K562 (cell line): ENCODE data around the gene TAF1D. TPM values are rescaled to one million over a fixed set of nuclear protein-coding genes. Genes with fewer than 3 reads are reported as not detected.

Experiments used
- ARNT ChIP-seq, 2 experiments: fragments of 450-650 bp; IDR thresholded peaks; 2 replicates each; pipeline ENCODE4 v1.6.1; 2016; ENCODE audit warnings: mild to moderate bottlenecking in 1 of 2
- ATF1 ChIP-seq, 2 experiments: fragments of 450-650 bp in 1 of 2; IDR thresholded peaks; 2 replicates each; pipeline ENCODE4 v1.6.1; 2016; ENCODE audit warnings: missing compliant biosample characterization in 1 of 2, missing genetic modification characterization in 1 of 2
- CBX1 ChIP-seq: sonication (generic); IDR thresholded peaks from 2 replicates; pipeline ENCODE4 v1.6.1; 2016; ENCODE audit warnings: antibody characterized with exemption, low read depth, mild to moderate bottlenecking
- EP400 ChIP-seq: fragments of 450-650 bp; IDR thresholded peaks from 2 replicates; pipeline ENCODE4 v1.6.1; 2017; ENCODE audit warnings: antibody characterized with exemption, mild to moderate bottlenecking, moderate library complexity
- FOXA3 ChIP-seq, 2 experiments: fragments of 450-650 bp in 1 of 2; sonication (generic) in 1 of 2; formaldehyde crosslinking; IDR thresholded peaks in 1 of 2; conservative IDR thresholded peaks in 1 of 2; 2 replicates each; pipeline versions ENCODE4 v1.4.0 to v1.8.0; 2020 to 2022; ENCODE audit warnings: mild to moderate bottlenecking in 2 of 2, missing genetic modification reagents in 1 of 2
- GATAD2A ChIP-seq: fragments of 450-650 bp; IDR thresholded peaks from 2 replicates; pipeline ENCODE4 v1.6.1; 2017
- GTF2A2 ChIP-seq: IDR thresholded peaks from 2 replicates; pipeline ENCODE4 v1.6.1; 2016; ENCODE audit warnings: mild to moderate bottlenecking, missing genetic modification characterization, missing compliant biosample characterization
- HDAC3 ChIP-seq: fragments of 450-650 bp; IDR thresholded peaks from 2 replicates; pipeline ENCODE4 v1.6.1; 2018; ENCODE audit warnings: borderline replicate concordance, mild to moderate bottlenecking, moderate library complexity; ENCODE audit not compliant: partially characterized antibody
- HSF4 ChIP-seq: fragments of 250-450 bp; sonication (Bioruptor Pico); IDR thresholded peaks from 2 replicates; pipeline ENCODE4 v2.1.2; 2022; ENCODE audit warnings: mild to moderate bottlenecking, moderate library complexity, borderline replicate concordance
- KDM1A ChIP-seq, 2 experiments: fragments of 450-650 bp; IDR thresholded peaks; 2 replicates each; pipeline ENCODE4 v1.6.1; 2016; ENCODE audit warnings: mild to moderate bottlenecking in 2 of 2
- KLF10 ChIP-seq: fragments of 250-450 bp; sonication (Bioruptor Pico); IDR thresholded peaks from 2 replicates; pipeline ENCODE4 v1.6.1; 2021; ENCODE audit warnings: matching md5 sums
- MEF2A ChIP-seq: IDR thresholded peaks from 2 replicates; pipeline ENCODE4 v1.6.1; 2011; ENCODE audit warnings: low read depth, mild to moderate bottlenecking, low read length, moderate library complexity; ENCODE audit not compliant: control insufficient read depth
- NBN ChIP-seq: fragments of 450-650 bp; IDR thresholded peaks from 2 replicates; pipeline ENCODE4 v1.6.1; 2016; ENCODE audit warnings: low read depth, mild to moderate bottlenecking
- NFE2 ChIP-seq: IDR thresholded peaks from 2 replicates; pipeline ENCODE4 v1.6.1; 2014; ENCODE audit warnings: antibody characterized with exemption, low read depth
- NFIX ChIP-seq: fragments of 250-450 bp; sonication (Bioruptor Pico); IDR thresholded peaks from 2 replicates; pipeline ENCODE4 v1.4.0; 2020; ENCODE audit warnings: low read depth, mild to moderate bottlenecking, moderate library complexity
- POLR2G ChIP-seq: fragments of 200-400 bp; formaldehyde crosslinking; IDR thresholded peaks from 2 replicates; pipeline ENCODE4 v1.6.1; 2017; ENCODE audit warnings: low read depth, mild to moderate bottlenecking, antibody characterized with exemption, low read length, moderate library complexity
- RFX5 ChIP-seq: IDR thresholded peaks from 2 replicates; pipeline ENCODE4 v1.6.1; 2011; ENCODE audit warnings: low read depth, mild to moderate bottlenecking, improper control_type of control experiment, low read length
- STAT6 ChIP-seq: sonication (generic); formaldehyde crosslinking; IDR thresholded peaks from 2 replicates; pipeline ENCODE4 v1.8.1; 2023; ENCODE audit warnings: mild to moderate bottlenecking, missing genetic modification reagents
- TFAM ChIP-seq: fragments of 250-450 bp; sonication (Bioruptor Pico); conservative IDR thresholded peaks from 2 replicates; pipeline ENCODE4 v1.5.0; 2021; ENCODE audit warnings: mild to moderate bottlenecking, moderate library complexity
- ZNF780A ChIP-seq: fragments of 250-450 bp; sonication (Bioruptor Pico); IDR thresholded peaks from 2 replicates; pipeline ENCODE4 v1.5.0; 2021; ENCODE audit warnings: mild to moderate bottlenecking
- polyA plus RNA-seq, 8 experiments: library from polyadenylated mRNA; depleted of rRNA in 4 of 8; stranded (reverse) in 5 of 8; unstranded in 3 of 8; fragments of >200 nt; fragmentation: Nextera tagmentation in 2 of 8; fragmentation: Illumina TruSeq in 1 of 8; extraction: Ambion mirVana in 2 of 8; extraction: Trizol in 1 of 8; gene quantifications; 2 replicates each; pipeline versions ENCODE4 v1.2.1 to v1.2.3, GENCODE V29; 2011 to 2014; ENCODE audit warnings: inconsistent platforms in 1 of 8, missing spikeins in 1 of 8
- total RNA-seq, 7 experiments: library from RNA; depleted of rRNA in 6 of 7; stranded (reverse); fragments of >200 nt in 6 of 7; fragmentation: Illumina TruSeq in 2 of 7; extraction: Trizol in 2 of 7; gene quantifications; 2 replicates each; pipeline versions ENCODE4 v1.2.1 to v1.2.3, GENCODE V29; 2011 to 2021; ENCODE audit warnings: low replicate concordance in 1 of 7
- TF ChIP-seq, protein P1 (sequence below): fragments of 250-450 bp; sonication (Bioruptor Pico); IDR thresholded peaks from 2 replicates; pipeline ENCODE4 v1.8.0; 2022; ENCODE audit warnings: inconsistent platforms
- TF ChIP-seq, protein P2 (sequence below): fragments of 450-650 bp; formaldehyde crosslinking; IDR thresholded peaks from 2 replicates; pipeline ENCODE4 v1.4.0; 2020; ENCODE audit warnings: mild to moderate bottlenecking, moderate library complexity
- TF ChIP-seq, protein P3 (sequence below): sonication (generic); formaldehyde crosslinking; IDR thresholded peaks from 2 replicates; pipeline ENCODE4 v1.8.1; 2022; ENCODE audit warnings: missing genetic modification reagents

TAF1D gene
- total and polyA plus RNA-seq, 9 of the 15 experiments (the other 6 are each of a cell fraction or from before 2014, with no cell fraction given), result 122 to 347 (median 250) TPM

- no peak for TF ChIP-seq CBX1
- no peak for TF ChIP-seq ZNF780A
- peak; percentile 89 for TF ChIP-seq NFE2
- no peak for TF ChIP-seq GTF2A2
- TF ChIP-seq KDM1A (IDR thresholded peaks at IDR 0.05), result no peak
- no peak for TF ChIP-seq ATF1 (CRISPR knock-in tag; IDR thresholded peaks at IDR 0.05)
- TF ChIP-seq ATF1 (tag; IDR thresholded peaks at IDR 0.05), result no peak
- TF ChIP-seq HSF4 (CRISPR knock-in tag), result no peak
- no peak for TF ChIP-seq NBN
- TF ChIP-seq STAT6 (CRISPR knock-in tag), result no peak
- TF ChIP-seq EP400, result no peak
- no peak for TF ChIP-seq ARNT (IDR thresholded peaks at IDR 0.05)
- TF ChIP-seq GATAD2A, result no peak
- peak; percentile 28; the same call in 1 of the 2 replicates for TF ChIP-seq POLR2G
- TF ChIP-seq, protein P1, sequence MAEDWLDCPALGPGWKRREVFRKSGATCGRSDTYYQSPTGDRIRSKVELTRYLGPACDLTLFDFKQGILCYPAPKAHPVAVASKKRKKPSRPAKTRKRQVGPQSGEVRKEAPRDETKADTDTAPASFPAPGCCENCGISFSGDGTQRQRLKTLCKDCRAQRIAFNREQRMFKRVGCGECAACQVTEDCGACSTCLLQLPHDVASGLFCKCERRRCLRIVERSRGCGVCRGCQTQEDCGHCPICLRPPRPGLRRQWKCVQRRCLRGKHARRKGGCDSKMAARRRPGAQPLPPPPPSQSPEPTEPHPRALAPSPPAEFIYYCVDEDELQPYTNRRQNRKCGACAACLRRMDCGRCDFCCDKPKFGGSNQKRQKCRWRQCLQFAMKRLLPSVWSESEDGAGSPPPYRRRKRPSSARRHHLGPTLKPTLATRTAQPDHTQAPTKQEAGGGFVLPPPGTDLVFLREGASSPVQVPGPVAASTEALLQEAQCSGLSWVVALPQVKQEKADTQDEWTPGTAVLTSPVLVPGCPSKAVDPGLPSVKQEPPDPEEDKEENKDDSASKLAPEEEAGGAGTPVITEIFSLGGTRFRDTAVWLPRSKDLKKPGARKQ (CRISPR knock-in tag), result no peak
- TF ChIP-seq HDAC3, result no peak
- no peak for TF ChIP-seq TFAM
- no peak for TF ChIP-seq MEF2A
- TF ChIP-seq, protein P2, sequence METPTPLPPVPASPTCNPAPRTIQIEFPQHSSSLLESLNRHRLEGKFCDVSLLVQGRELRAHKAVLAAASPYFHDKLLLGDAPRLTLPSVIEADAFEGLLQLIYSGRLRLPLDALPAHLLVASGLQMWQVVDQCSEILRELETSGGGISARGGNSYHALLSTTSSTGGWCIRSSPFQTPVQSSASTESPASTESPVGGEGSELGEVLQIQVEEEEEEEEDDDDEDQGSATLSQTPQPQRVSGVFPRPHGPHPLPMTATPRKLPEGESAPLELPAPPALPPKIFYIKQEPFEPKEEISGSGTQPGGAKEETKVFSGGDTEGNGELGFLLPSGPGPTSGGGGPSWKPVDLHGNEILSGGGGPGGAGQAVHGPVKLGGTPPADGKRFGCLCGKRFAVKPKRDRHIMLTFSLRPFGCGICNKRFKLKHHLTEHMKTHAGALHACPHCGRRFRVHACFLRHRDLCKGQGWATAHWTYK (CRISPR knock-in tag), result no peak
- TF ChIP-seq KLF10 (CRISPR knock-in tag), result no peak
- no peak for TF ChIP-seq RFX5
- TF ChIP-seq FOXA3 (CRISPR knock-in tag; conservative IDR thresholded peaks at IDR 0.05 in 1 of 2, IDR thresholded peaks at IDR 0.05 in 1 of 2), result no peak
- TF ChIP-seq, protein P3, sequence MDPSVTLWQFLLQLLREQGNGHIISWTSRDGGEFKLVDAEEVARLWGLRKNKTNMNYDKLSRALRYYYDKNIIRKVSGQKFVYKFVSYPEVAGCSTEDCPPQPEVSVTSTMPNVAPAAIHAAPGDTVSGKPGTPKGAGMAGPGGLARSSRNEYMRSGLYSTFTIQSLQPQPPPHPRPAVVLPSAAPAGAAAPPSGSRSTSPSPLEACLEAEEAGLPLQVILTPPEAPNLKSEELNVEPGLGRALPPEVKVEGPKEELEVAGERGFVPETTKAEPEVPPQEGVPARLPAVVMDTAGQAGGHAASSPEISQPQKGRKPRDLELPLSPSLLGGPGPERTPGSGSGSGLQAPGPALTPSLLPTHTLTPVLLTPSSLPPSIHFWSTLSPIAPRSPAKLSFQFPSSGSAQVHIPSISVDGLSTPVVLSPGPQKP, result no peak
- TF ChIP-seq NFIX, result no peak
Measured at GRCh38 chr11:93737904-93738612, 3.2 kb downstream of the TAF1D start (continued).
